Fibroblast of lung (primary cell): ENCODE data around the gene VEGFA. TPM values are rescaled to one million over a fixed set of nuclear protein-coding genes. Genes with fewer than 3 reads are reported as not detected.

Experiments
- DNase-seq, 2 donors: peaks; one replicate each; pipeline versions ENCODE4 v3.0.0 to v3.0.0-alpha.2; 2010; ENCODE audit warnings: low read depth in 2 of 2
- H2AFZ ChIP-seq: 2 replicates; pipeline ENCODE4 v1.5.1; 2012; ENCODE audit warnings: low read length, control low read depth, inconsistent platforms
- H3K27ac ChIP-seq: 2 replicates; pipeline ENCODE4 v1.5.1; 2011; ENCODE audit warnings: low read length, control low read depth; ENCODE audit not compliant: insufficient read depth
- H3K27me3 ChIP-seq: 2 replicates; pipeline ENCODE4 v1.5.1; 2011; ENCODE audit warnings: mild to moderate bottlenecking, low read length; ENCODE audit not compliant: control insufficient read depth, insufficient read depth
- H3K36me3 ChIP-seq: 2 replicates; pipeline ENCODE4 v1.5.1; 2011; ENCODE audit warnings: low read length; ENCODE audit not compliant: control insufficient read depth, insufficient read depth
- H3K4me1 ChIP-seq: 2 replicates; pipeline ENCODE4 v1.5.1; 2011; ENCODE audit warnings: low read length; ENCODE audit not compliant: control insufficient read depth, insufficient read depth; ENCODE audit errors: extremely low read depth
- H3K4me2 ChIP-seq: 2 replicates; pipeline ENCODE4 v1.5.1; 2011; ENCODE audit warnings: low read length, control low read depth; ENCODE audit not compliant: insufficient read depth; ENCODE audit errors: extremely low read depth
- H3K4me3 ChIP-seq, 4 experiments: fragments of 200-600 bp in 1 of 4; sonication (generic) in 1 of 4; replicated peaks in 1 of 4; 2 replicates each; pipeline ENCODE4 v1.5.1; 2011 to 2016; ENCODE audit warnings: low read length in 4 of 4, low read depth in 3 of 4, mild to moderate bottlenecking in 3 of 4, control low read depth in 2 of 4, inconsistent platforms in 1 of 4, mixed read lengths in 1 of 4; ENCODE audit not compliant: insufficient read depth in 1 of 4; ENCODE audit errors: control extremely low read depth in 1 of 4
- H3K79me2 ChIP-seq: 2 replicates; pipeline ENCODE4 v1.5.1; 2012; ENCODE audit warnings: mild to moderate bottlenecking, low read length, inconsistent platforms; ENCODE audit not compliant: control insufficient read depth, insufficient read depth
- H3K9ac ChIP-seq: 2 replicates; pipeline ENCODE4 v1.5.1; 2011; ENCODE audit warnings: mild to moderate bottlenecking, low read length, control low read depth; ENCODE audit not compliant: insufficient read depth
- H3K9me3 ChIP-seq: 2 replicates; pipeline ENCODE4 v1.5.1; 2012; ENCODE audit warnings: low read depth, low read length; ENCODE audit not compliant: control insufficient read depth, insufficient read depth
- H4K20me1 ChIP-seq: 2 replicates; pipeline ENCODE4 v1.5.1; 2011; ENCODE audit warnings: low read length; ENCODE audit not compliant: control insufficient read depth, insufficient read depth; ENCODE audit errors: extremely low read depth
- CTCF ChIP-seq, 2 donors: IDR thresholded peaks in 1 of 2; conservative IDR thresholded peaks in 1 of 2; 1 replicate in 1 of 2; 2 replicates in 1 of 2; pipeline ENCODE4 v1.5.1; 2011 to 2012; ENCODE audit warnings: low read length in 2 of 2, control low read depth in 1 of 2, inconsistent platforms in 1 of 2, low read depth in 1 of 2, mild to moderate bottlenecking in 1 of 2
- EZH2 ChIP-seq: IDR thresholded peaks from 2 replicates; pipeline ENCODE4 v1.5.1; 2012; ENCODE audit warnings: low read length, control low read depth, mild to moderate bottlenecking; ENCODE audit errors: missing control alignments
- polyA plus RNA-seq, 2 donors: library from polyadenylated mRNA; depleted of rRNA in 1 of 2; stranded (reverse) in 1 of 2; unstranded in 1 of 2; fragments of >200 nt; gene quantifications; 2 replicates each; pipeline ENCODE4 v1.2.1, GENCODE V29; 2011 to 2012; ENCODE audit warnings: missing spikeins in 1 of 2
- total RNA-seq: library from RNA; depleted of rRNA; stranded (reverse); fragments of >200 nt; gene quantifications from 2 replicates; pipeline ENCODE4 v1.2.1, GENCODE V29; 2014

The VEGFA gene
- total and polyA plus RNA-seq, 2 donors (not counting 1 experiment from before 2014, with no cell fraction given), result 111 to 150 TPM

GRCh38 chr6:43758617-43759050 lies 11.4 kb upstream of the VEGFA start:
- Histone ChIP-seq H3K4me2 (no peak overlapping the region), H2AFZ (no peak overlapping the region), H3K4me1 (no peaks in the 10 kb centered on the region), H3K27me3 (peaks cover 6% of the 10 kb centered on the region), H3K27ac (no peak overlapping the region), H3K9me3 (no peaks in the 10 kb centered on the region), H4K20me1 (no peaks in the 10 kb centered on the region), H3K36me3 (no peaks in the 10 kb centered on the region), H3K79me2 (no peaks in the 10 kb centered on the region), H3K9ac (no peak overlapping the region), H3K4me3 (no peak overlapping the region)
- TF ChIP-seq CTCF (conservative IDR thresholded peaks at IDR 0.05 in 1 of 2, IDR thresholded peaks at IDR 0.05 in 1 of 2; ENCODE audit: low read depth in 1 of 2, low read length in 2 of 2) (peak; percentile 38 to 72), EZH2 (no peak)
- no peak for DNase-seq

GRCh38 chr6:43759136-43759906 lies 10.7 kb upstream of the VEGFA start:
- Histone ChIP-seq H3K9me3 (no peaks in the 10 kb centered on the region), H3K4me1 (no peaks in the 10 kb centered on the region), H3K79me2 (no peaks in the 10 kb centered on the region), H3K4me3 (no peak overlapping the region), H3K36me3 (no peaks in the 10 kb centered on the region), H4K20me1 (no peaks in the 10 kb centered on the region), H3K9ac (no peak overlapping the region), H2AFZ (no peak overlapping the region), H3K27me3 (peaks cover 6% of the 10 kb centered on the region), H3K4me2 (no peak overlapping the region), H3K27ac (no peak overlapping the region)
- DNase-seq, result no peak
- no peak for TF ChIP-seq EZH2
- no peak for TF ChIP-seq CTCF (conservative IDR thresholded peaks at IDR 0.05 in 1 of 2, IDR thresholded peaks at IDR 0.05 in 1 of 2; ENCODE audit: low read depth in 1 of 2, low read length in 2 of 2)

- no peaks in the 10 kb centered on the region for H3K79me2 ChIP-seq
- no peaks in the 10 kb centered on the region for H3K9me3 ChIP-seq
- H3K4me2 ChIP-seq, result no peak overlapping the region
- H3K36me3 ChIP-seq, result no peaks in the 10 kb centered on the region
- no peak overlapping the region for H3K4me3 ChIP-seq
- no peak overlapping the region for H2AFZ ChIP-seq
- TF ChIP-seq EZH2 (no peak), CTCF (conservative IDR thresholded peaks at IDR 0.05 in 1 of 2, IDR thresholded peaks at IDR 0.05 in 1 of 2; ENCODE audit: low read depth in 1 of 2, low read length in 2 of 2) (no peak)
- H3K27ac ChIP-seq, result no peak overlapping the region
- H3K4me1 ChIP-seq, result no peaks in the 10 kb centered on the region
- H3K27me3 ChIP-seq, result peaks cover 6% of the 10 kb centered on the region
- H4K20me1 ChIP-seq, result no peaks in the 10 kb centered on the region
- H3K9ac ChIP-seq, result no peak overlapping the region
- DNase-seq, result no peak
These were observed 10.2 kb upstream of the VEGFA start for GRCh38 chr6:43759907-43760206.
